ENCODE data around the gene RSPH10B.
"Not testable (repeated sequence)": the region's sequence is repeated elsewhere in the genome, so short reads cannot be mapped to it uniquely, and the experiment has no call there.

RSPH10B gene

GRCh38 chr7:5926263-5926870 is 44.1 kb downstream of the RSPH10B start:
- not testable (repeated sequence) for FAIRE-seq

GRCh38 chr7:5924630-5925029 is 45.9 kb downstream of the RSPH10B start:
- not testable (repeated sequence) for FAIRE-seq

- FAIRE-seq: not testable (repeated sequence)
Observed at GRCh38 chr7:5924180-5924579, 46.3 kb downstream of the RSPH10B start.

GRCh38 chr7:5916529-5916928 is 54.0 kb downstream of the RSPH10B start:
- FAIRE-seq: not testable (repeated sequence)

- not testable (repeated sequence) for FAIRE-seq
Observed at GRCh38 chr7:5908835-5909234, 61.7 kb downstream of the RSPH10B start.

GRCh38 chr7:5904726-5905125 is 65.8 kb downstream of the RSPH10B start:
- FAIRE-seq: not testable (repeated sequence)

GRCh38 chr7:5903002-5903401 is 67.5 kb downstream of the RSPH10B start:
- FAIRE-seq: not testable (repeated sequence)

- not testable (repeated sequence) for FAIRE-seq
Observed at GRCh38 chr7:5898480-5899224, 71.8 kb downstream of the RSPH10B start, which contains the start of gene CCZ1. Gene CCZ1, plus strand, starts transcription at chr7:5898733. Its CDS starts 67 bp downstream, at chr7:5898800.

- not testable (repeated sequence) for FAIRE-seq
Observed at GRCh38 chr7:5897369-5897919, 73.0 kb downstream of the RSPH10B start.

- FAIRE-seq: no peak
Observed at GRCh38 chr7:5892498-5892897, 78.0 kb downstream of the RSPH10B start.

- FAIRE-seq: not testable (repeated sequence)
Observed at GRCh38 chr7:5890244-5890643, 80.2 kb downstream of the RSPH10B start.

GRCh38 chr7:5888021-5888420 is 82.5 kb downstream of the RSPH10B start:
- not testable (repeated sequence) for FAIRE-seq

GRCh38 chr7:5884431-5884830 is 86.1 kb downstream of the RSPH10B start:
- FAIRE-seq: not testable (repeated sequence)

GRCh38 chr7:5880106-5880505 is 90.4 kb downstream of the RSPH10B start:
- FAIRE-seq: not testable (repeated sequence)

- FAIRE-seq: not testable (repeated sequence)
Observed at GRCh38 chr7:5879591-5879990, 90.9 kb downstream of the RSPH10B start.
